Neural cell (in vitro differentiated cells): ENCODE data around the gene SYCP1. TPM values are rescaled to one million over a fixed set of nuclear protein-coding genes. Genes with fewer than 3 reads are reported as not detected.

ENCODE experiments used
- H2AFZ ChIP-seq: fragments of 200-600, 300-800 bp; sonication (generic), shearing (Covaris generic); 2 replicates; pipeline ENCODE4 v1.6.0; 2014; ENCODE audit warnings: low read depth, mild to moderate bottlenecking, antibody characterized with exemption, low read length, moderate library complexity
- H3F3A ChIP-seq: fragments of 200-600 bp; shearing (Covaris generic); 2 replicates; pipeline ENCODE4 v1.6.1; 2016; ENCODE audit warnings: mild to moderate bottlenecking, moderate library complexity, mixed read lengths, antibody characterized with exemption, low read length; ENCODE audit not compliant: insufficient read depth, poor library complexity, severe bottlenecking
- H3K27ac ChIP-seq: fragments of 200-600, 300-800 bp; sonication (generic), shearing (Covaris generic); 2 replicates; pipeline ENCODE4 v1.5.1; 2014; ENCODE audit warnings: mild to moderate bottlenecking, low read length, moderate library complexity
- H3K27me3 ChIP-seq: fragments of 300-800, 200-600 bp; sonication (generic), shearing (Covaris generic); 2 replicates; pipeline ENCODE4 v1.6.0; 2014; ENCODE audit warnings: mild to moderate bottlenecking, low read depth, low read length, moderate library complexity; ENCODE audit not compliant: insufficient read depth
- H3K36me3 ChIP-seq: fragments of 300-800, 200-600 bp; sonication (generic), shearing (Covaris generic); 2 replicates; pipeline ENCODE4 v1.5.1; 2014; ENCODE audit warnings: mild to moderate bottlenecking, antibody characterized with exemption, low read length, moderate library complexity; ENCODE audit not compliant: insufficient read depth
- H3K4me2 ChIP-seq: fragments of 300-800, 200-600 bp; sonication (generic), shearing (Covaris generic); 2 replicates; pipeline ENCODE4 v1.6.0; 2014; ENCODE audit warnings: mild to moderate bottlenecking, low read length
- H3K4me3 ChIP-seq: fragments of 300-800, 200-600 bp; sonication (generic), shearing (Covaris generic); 2 replicates; pipeline ENCODE4 v1.5.1; 2014; ENCODE audit warnings: mild to moderate bottlenecking, low read length, moderate library complexity
- H3K79me2 ChIP-seq: fragments of 200-600 bp; shearing (Covaris generic); replicated peaks from 2 replicates; pipeline ENCODE4 v1.6.0; 2014; ENCODE audit warnings: mild to moderate bottlenecking, low read length, moderate library complexity; ENCODE audit not compliant: insufficient read depth
- H3K9ac ChIP-seq: fragments of 300-800, 200-600 bp; sonication (generic), shearing (Covaris generic); 2 replicates; pipeline ENCODE4 v1.6.1; 2016; ENCODE audit warnings: mild to moderate bottlenecking, low read length, mixed read lengths
- H3K9me2 ChIP-seq: fragments of 200-600 bp; shearing (Covaris generic); 2 replicates; pipeline ENCODE4 v1.6.1; 2016; ENCODE audit warnings: mild to moderate bottlenecking, low read length, mixed read lengths; ENCODE audit not compliant: insufficient read depth
- H3K9me3 ChIP-seq: fragments of 200-600, 300-800 bp; sonication (generic), shearing (Covaris generic); 2 replicates; pipeline ENCODE4 v1.6.1; 2016; ENCODE audit warnings: mild to moderate bottlenecking, mixed run types, low read length, moderate library complexity, mixed read lengths
- H4K20me1 ChIP-seq: fragments of 200-600 bp; shearing (Covaris generic); 2 replicates; pipeline ENCODE4 v1.6.1; 2016; ENCODE audit warnings: mild to moderate bottlenecking, mixed run types; ENCODE audit not compliant: insufficient read depth
- EP300 ChIP-seq: fragments of 450-650 bp; conservative IDR thresholded peaks from 2 replicates; pipeline ENCODE4 v1.6.1; 2014; ENCODE audit warnings: antibody characterized with exemption, mild to moderate bottlenecking, moderate library complexity; ENCODE audit not compliant: poor library complexity, severe bottlenecking
- EZH2 ChIP-seq: fragments of 200-600, 300-800 bp; shearing (Covaris generic), sonication (generic); IDR thresholded peaks from 2 replicates; pipeline ENCODE4 v1.6.1; 2014; ENCODE audit warnings: antibody characterized with exemption, low read length, borderline replicate concordance, mild to moderate bottlenecking; ENCODE audit not compliant: insufficient read depth, poor library complexity, severe bottlenecking
- MXI1 ChIP-seq: fragments of 450-650 bp; conservative IDR thresholded peaks from 2 replicates; pipeline ENCODE4 v1.6.1; 2014; ENCODE audit warnings: antibody characterized with exemption, mild to moderate bottlenecking; ENCODE audit not compliant: poor library complexity, severe bottlenecking
- POLR2AphosphoS5 ChIP-seq: IDR thresholded peaks from 2 replicates; pipeline ENCODE4 v1.6.1; 2012
- RAD21 ChIP-seq: fragments of 450-650 bp; conservative IDR thresholded peaks from 2 replicates; pipeline ENCODE4 v1.6.1; 2014; ENCODE audit warnings: antibody characterized with exemption, mild to moderate bottlenecking, moderate library complexity
- SMC3 ChIP-seq: fragments of 450-650 bp; conservative IDR thresholded peaks from 2 replicates; pipeline ENCODE4 v1.6.1; 2014; ENCODE audit warnings: antibody characterized with exemption, mild to moderate bottlenecking, moderate library complexity; ENCODE audit not compliant: poor library complexity
- TAF1 ChIP-seq: IDR thresholded peaks from 2 replicates; pipeline ENCODE4 v1.6.1; 2012; ENCODE audit warnings: low read depth
- polyA plus RNA-seq: library from polyadenylated mRNA; depleted of rRNA; stranded (reverse); fragments of >200 nt; gene quantifications from 2 replicates; pipeline ENCODE4 v1.2.3, GENCODE V29; 2014
- TF ChIP-seq, protein P1 (sequence below): IDR thresholded peaks from 2 replicates; pipeline ENCODE4 v1.6.1; 2012; ENCODE audit warnings: borderline replicate concordance
- TF ChIP-seq, protein P2 (sequence below): fragments of 450-650 bp; IDR thresholded peaks from 2 replicates; pipeline ENCODE4 v1.5.1; 2014; ENCODE audit warnings: antibody characterized with exemption, mild to moderate bottlenecking, moderate library complexity; ENCODE audit not compliant: poor library complexity, severe bottlenecking

SYCP1 gene
- polyA plus RNA-seq, 1 donor from 2014 or later, result not detected

- H4K20me1 ChIP-seq, result no peaks in the 10 kb centered on the region
- H2AFZ ChIP-seq, result no peak overlapping the region
- no peak for TF ChIP-seq POLR2AphosphoS5
- TF ChIP-seq MXI1, result no peak
- TF ChIP-seq EP300, result no peak
- no peak for TF ChIP-seq EZH2
- no peak for TF ChIP-seq SMC3
- TF ChIP-seq TAF1, result no peak
- TF ChIP-seq, protein P1, sequence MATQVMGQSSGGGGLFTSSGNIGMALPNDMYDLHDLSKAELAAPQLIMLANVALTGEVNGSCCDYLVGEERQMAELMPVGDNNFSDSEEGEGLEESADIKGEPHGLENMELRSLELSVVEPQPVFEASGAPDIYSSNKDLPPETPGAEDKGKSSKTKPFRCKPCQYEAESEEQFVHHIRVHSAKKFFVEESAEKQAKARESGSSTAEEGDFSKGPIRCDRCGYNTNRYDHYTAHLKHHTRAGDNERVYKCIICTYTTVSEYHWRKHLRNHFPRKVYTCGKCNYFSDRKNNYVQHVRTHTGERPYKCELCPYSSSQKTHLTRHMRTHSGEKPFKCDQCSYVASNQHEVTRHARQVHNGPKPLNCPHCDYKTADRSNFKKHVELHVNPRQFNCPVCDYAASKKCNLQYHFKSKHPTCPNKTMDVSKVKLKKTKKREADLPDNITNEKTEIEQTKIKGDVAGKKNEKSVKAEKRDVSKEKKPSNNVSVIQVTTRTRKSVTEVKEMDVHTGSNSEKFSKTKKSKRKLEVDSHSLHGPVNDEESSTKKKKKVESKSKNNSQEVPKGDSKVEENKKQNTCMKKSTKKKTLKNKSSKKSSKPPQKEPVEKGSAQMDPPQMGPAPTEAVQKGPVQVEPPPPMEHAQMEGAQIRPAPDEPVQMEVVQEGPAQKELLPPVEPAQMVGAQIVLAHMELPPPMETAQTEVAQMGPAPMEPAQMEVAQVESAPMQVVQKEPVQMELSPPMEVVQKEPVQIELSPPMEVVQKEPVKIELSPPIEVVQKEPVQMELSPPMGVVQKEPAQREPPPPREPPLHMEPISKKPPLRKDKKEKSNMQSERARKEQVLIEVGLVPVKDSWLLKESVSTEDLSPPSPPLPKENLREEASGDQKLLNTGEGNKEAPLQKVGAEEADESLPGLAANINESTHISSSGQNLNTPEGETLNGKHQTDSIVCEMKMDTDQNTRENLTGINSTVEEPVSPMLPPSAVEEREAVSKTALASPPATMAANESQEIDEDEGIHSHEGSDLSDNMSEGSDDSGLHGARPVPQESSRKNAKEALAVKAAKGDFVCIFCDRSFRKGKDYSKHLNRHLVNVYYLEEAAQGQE, result no peak
- no peak for TF ChIP-seq RAD21
- TF ChIP-seq, protein P2, sequence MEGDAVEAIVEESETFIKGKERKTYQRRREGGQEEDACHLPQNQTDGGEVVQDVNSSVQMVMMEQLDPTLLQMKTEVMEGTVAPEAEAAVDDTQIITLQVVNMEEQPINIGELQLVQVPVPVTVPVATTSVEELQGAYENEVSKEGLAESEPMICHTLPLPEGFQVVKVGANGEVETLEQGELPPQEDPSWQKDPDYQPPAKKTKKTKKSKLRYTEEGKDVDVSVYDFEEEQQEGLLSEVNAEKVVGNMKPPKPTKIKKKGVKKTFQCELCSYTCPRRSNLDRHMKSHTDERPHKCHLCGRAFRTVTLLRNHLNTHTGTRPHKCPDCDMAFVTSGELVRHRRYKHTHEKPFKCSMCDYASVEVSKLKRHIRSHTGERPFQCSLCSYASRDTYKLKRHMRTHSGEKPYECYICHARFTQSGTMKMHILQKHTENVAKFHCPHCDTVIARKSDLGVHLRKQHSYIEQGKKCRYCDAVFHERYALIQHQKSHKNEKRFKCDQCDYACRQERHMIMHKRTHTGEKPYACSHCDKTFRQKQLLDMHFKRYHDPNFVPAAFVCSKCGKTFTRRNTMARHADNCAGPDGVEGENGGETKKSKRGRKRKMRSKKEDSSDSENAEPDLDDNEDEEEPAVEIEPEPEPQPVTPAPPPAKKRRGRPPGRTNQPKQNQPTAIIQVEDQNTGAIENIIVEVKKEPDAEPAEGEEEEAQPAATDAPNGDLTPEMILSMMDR, result no peak
- no peaks in the 10 kb centered on the region for H3K9me2 ChIP-seq
- H3K4me2 ChIP-seq, result no peak overlapping the region
- no peak overlapping the region for H3K4me3 ChIP-seq
- no peaks in the 10 kb centered on the region for H3K36me3 ChIP-seq
- no peak overlapping the region for H3K9ac ChIP-seq
- H3K79me2 ChIP-seq, result no peaks in the 10 kb centered on the region
- H3K9me3 ChIP-seq, result no peaks in the 10 kb centered on the region
- no peaks in the 10 kb centered on the region for H3F3A ChIP-seq
- no peak overlapping the region for H3K27ac ChIP-seq
- H3K27me3 ChIP-seq, result no peaks in the 10 kb centered on the region
Measured at GRCh38 chr1:115040501-115040900, 185.8 kb downstream of the SYCP1 start.

GRCh38 chr1:115041654-115042053 lies 187.0 kb downstream of the SYCP1 start:
- Histone ChIP-seq H3K4me2 (no peak overlapping the region), H3K79me2 (no peaks in the 10 kb centered on the region), H3F3A (no peaks in the 10 kb centered on the region), H3K36me3 (no peaks in the 10 kb centered on the region), H3K9me2 (no peaks in the 10 kb centered on the region), H3K9me3 (no peaks in the 10 kb centered on the region), H3K27me3 (no peaks in the 10 kb centered on the region), H4K20me1 (no peaks in the 10 kb centered on the region), H2AFZ (no peak overlapping the region), H3K9ac (no peak overlapping the region), H3K4me3 (no peak overlapping the region), H3K27ac (no peak overlapping the region)
- TF ChIP-seq EP300 (no peak), SMC3 (no peak), RAD21 (no peak), TAF1 (no peak), POLR2AphosphoS5 (no peak)
- TF ChIP-seq, protein P2, result no peak

Other genes with a start within 250 kb of the SYCP1 start
- 0.18 and 0.26 TPM in 2 replicates for gene DENND2C, start 184.8 kb upstream of the SYCP1 start, polyA plus RNA-seq
- gene AMPD1, start 159.3 kb upstream of the SYCP1 start, polyA plus RNA-seq, result not detected in 2 replicates
- 44.5 and 56.5 TPM in 2 replicates for gene NRAS, start 138.1 kb upstream of the SYCP1 start, polyA plus RNA-seq
- gene CSDE1, start 96.9 kb upstream of the SYCP1 start, polyA plus RNA-seq, result 381 and 424 TPM in 2 replicates
- gene SIKE1, start 74.2 kb upstream of the SYCP1 start, polyA plus RNA-seq, result 49.1 and 51.0 TPM in 2 replicates
- not detected in 2 replicates for gene TSHB, start 175.0 kb downstream of the SYCP1 start, polyA plus RNA-seq
- gene TSPAN2, start 234.6 kb downstream of the SYCP1 start, polyA plus RNA-seq, result 28.9 and 34.4 TPM in 2 replicates